ENCODE measurements around the gene PRR30.
A peak's percentile ranks its signal among the peaks of the same experiment; 100 is the strongest.

Gene PRR30

DNA sequence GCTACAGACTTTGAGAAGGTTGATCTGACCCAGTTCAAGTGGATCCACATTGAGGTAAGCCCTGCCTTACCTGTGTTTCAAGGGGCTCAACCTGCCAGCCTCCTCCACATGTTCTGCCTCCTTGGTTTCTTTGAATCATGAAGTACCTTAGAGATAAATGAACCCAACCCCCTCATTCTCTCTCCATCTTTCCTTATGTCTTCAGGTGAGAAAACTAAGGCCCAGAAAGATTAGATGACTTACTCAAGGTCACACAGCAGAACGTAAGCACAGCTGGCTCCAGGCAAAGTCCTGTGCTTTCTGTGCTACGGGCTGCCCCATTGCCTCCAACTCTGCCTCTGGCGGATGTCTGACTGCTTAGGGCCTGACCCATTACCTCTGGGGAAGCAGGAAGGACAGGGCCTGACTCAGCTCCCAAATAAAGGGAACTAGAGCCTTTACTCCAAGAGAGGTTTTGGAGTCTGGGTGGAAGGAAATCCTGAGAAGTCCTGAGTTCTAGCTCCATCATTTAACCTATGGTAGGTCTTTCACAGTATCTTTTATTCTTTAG is 42.4 kb downstream of the PRR30 start:
- DNase-seq, result no peak

DNA sequence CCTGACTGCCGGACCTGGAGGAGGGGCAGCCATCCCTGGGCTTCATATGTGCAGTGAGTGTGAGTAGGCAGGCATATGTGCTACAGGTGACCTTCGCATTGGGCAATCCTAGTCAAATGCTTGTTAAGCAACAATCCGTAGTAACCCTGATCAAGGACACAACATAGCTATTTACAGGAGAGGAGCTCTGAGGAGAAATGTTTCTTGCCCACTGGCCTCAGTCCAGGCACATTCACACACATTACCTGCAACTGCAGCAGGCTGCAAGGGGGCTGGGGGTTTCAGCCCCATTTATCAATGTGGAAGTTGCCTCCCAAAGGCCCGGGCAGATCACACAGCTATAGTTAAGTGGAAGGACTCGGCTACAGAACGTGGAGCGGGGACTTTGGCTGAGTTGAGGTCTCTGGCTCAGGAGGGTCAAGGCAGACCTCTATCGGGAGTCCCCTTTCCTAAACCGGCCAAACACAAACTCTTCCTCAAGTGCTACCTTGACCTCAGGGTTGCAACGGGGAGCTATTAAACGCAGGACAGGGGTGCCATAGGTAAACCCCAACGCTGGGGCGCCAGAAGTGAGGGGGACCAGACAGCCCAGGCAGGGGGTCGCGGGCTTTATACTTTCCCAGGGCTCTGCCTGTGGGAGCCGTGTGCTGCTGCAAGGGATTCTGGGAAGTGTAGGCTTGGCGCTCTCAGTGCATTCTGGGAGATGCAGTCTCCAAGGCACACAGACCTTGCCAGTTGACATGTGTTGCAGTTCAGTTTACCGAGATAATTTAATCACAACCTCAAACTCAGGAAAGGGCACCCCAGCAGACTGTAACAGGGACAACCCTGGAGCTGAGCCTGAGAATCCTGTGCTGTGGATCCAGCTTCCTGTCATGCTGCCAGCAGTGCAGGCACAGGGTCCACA is 43.2 kb downstream of the PRR30 start:
- DNase-seq, result peak in 2 of 5 experiments; percentile 15 to 75

DNA sequence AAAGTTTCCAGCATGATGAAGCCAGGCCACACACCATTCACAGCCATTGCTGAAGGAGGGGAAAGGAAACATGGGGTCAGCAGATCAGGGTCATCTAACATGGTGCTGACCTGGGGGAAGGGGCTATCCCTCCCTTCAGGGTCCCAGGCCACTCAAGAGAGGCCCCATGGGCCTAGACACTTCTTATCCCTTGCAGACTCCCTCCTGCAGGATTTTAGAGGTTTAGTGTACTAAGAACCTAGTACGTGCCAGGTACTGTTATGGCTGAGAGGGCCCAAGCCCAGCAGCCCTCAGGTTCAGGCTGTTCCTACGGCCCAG is 43.8 kb downstream of the PRR30 start:
- no peak for DNase-seq

DNA sequence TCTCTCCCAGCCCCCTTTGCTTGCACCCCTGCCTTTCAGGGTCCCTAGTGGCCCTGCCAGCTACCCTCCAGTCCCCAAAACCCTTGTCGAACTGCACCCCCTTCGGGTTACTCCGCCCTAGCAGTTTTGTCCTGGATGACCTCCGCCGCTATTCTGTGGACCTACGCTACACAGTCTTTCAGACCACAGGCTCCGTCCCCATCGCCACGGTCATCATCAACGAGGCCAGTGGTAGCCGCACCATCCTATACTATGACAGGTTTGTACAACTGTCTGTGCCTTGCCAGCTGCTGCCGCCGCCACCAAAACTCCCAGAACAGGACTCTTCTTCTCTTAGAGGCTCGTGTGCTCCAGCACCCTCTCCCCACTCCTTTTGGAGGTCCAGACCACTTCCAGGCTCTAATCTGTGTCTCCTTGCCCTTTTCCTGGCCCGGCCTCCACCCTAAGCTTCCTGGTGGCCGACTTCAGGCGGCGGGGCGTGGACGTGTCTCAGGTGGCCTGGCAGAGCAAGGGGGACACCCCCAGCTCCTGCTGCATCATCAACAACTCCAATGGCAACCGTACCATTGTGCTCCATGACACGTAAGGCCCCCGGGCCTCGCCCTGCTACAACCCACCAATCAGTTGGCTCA is 44.7 kb downstream of the PRR30 start:
- no peak for DNase-seq

DNA sequence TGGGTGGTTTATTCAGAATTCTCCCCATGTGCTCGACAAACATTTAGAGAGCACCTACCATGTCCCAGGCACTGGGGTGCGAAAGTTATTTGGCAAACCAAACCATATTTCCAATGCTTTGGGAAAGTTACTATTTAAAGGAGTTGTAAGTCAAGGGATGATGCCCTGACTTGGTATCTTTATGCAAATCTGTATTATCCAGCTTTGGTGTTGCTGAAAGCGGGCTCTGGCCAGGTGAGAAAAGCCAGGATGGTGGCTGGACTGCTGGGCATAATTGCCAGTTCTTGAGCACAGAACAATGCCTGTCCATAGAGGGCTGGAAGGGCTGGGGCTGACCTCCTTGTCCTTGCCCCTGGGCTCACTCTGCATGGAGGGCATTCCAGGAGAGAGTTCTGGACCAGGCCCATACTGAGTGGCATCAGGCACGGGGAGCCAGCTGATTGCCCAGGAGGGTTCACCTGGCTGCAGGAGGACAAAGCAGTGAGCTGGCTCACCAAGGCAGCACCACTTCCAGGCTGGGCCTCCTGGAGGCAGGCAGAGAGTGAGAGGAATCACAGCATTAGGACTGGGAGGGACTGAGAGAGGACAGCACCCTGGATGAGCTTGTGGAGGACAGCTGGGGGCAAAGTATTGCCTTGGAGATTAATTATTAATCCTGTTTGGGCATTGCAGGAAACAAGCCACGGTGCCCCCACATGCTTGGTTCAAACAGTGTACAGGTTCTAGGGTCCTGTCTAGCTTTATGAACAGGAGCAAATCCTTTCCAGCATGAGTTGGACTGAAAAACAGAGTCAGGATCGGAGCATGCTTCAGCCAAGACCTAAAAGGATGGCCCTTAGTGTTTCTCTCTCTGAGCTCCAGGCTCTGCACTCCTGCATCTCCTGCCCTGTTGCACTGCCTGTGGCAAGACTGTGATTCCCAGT is 45.5 kb downstream of the PRR30 start:
- DNase-seq, result no peak

DNA sequence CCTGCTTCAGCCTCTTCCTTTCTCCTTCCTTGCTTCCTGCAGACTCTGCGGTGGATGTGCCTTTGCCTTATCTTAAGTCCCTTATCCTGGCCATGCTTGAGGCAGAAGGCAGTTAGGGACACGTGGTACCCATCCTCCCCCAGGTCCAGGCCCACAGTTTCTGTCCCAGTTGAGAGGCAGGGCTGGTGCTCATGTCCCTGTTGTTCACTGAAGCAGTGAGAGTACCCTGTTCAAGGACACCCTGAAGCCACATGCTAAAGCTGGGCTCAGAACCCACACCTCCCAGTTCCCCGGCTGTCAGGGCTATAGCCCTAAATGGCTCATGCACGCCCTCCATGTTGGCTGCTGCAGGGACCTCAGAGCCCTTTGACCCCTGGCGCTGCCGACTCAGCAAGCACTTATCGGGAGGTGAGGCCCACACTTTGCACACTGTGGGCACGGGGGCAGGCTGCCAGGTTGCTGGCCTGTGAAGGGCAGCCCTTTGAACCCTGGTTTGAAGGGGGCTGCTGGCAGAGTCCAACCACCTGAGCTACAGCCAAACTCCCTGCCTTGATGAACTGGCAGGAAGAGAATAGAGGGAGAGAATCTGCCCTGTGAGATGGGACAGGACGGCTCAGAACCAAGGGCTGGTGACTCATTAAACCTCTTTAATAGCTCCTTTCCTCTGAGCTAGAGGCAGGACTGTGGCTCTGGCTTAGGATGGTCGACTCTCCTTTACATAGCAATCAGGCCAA is 46.3 kb downstream of the PRR30 start:
- no peak for DNase-seq

DNA sequence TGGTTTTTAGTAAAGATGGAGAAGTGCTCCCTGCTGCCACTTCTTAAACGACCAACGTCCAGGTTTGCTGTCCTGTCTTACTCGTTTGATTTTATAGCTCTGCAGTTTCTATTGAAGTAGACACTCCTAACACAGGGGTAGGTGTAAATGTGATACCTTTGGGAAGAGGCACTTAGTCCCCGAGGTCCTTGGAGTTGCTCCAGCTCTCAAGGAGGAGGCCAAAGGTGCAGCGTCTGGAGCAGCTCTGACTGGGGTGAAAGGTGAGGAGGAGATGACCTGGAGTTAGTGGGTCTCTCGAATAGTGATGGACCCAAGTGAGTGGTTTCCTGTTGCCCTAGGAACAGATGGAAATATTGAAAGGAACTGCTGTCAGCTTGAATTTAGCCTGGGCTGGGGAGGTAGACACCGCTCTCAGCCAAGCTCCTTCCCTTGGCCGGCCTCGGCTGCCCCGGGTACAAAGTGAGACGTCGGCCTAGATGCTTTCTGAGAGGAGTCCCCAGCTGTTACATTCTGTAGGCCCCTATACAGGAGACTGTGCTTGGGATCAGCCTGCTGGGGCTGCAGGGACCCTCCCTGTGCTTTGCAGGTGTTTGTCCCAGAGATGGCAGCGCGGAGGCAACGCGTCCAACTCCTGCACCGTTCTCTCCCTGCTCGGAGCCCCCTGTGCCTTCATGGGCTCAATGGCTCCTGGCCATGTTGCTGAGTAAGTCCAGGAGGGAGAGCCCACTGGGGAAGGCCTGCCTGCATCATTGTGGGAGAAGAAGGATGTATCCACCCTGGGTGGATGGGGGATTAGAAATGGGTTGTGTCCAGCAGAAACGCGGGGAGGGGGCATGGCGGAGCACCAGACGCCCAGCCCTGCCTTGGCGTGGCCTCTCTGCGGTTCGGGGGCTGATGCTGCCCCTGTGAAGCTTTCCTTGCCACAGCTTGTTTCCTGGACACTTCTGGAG is 47.2 kb downstream of the PRR30 start:
- DNase-seq, result no peak

DNA sequence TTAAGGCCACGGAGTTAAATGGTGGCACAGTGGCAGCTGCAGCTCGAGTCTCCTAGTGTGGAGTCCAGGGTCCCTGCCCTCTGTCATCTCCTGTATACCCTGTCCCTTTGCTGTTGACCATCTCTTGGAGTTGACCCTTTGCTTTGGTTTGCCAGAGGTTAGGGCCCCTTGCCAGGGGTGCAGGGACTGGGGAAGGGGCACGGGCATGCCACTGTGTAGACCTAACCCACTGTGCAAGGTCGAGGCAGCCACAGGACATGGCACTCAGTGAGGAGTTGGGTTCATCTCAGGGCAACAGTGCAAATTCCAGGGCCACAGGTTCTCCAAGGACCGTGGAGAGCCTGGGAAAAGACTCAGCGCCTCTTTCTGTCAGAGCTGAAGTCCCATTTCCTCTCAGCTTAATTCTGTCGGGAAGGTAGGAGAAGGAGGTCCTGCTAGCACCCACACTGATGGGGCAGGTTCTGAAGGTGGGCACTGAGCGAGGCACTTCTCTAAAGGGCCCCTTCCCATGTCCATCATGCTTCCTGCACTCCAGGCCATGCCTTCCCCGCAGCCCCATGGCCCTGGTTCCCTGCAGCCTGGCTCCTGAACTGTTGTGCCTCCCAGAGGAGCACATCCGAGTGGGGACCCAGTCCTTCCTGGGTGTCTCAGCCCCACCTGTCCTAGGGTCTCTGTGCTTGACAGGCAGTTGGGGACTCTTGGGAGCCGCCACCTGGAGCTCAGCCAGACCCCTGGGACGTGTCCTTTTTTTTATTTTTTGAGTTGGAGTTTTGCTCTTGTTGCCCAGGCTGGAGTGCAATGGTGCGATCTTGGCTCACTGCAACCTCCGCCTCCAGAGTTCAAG is 49.9 kb downstream of the PRR30 start:
- DNase-seq, result no peak

DNA sequence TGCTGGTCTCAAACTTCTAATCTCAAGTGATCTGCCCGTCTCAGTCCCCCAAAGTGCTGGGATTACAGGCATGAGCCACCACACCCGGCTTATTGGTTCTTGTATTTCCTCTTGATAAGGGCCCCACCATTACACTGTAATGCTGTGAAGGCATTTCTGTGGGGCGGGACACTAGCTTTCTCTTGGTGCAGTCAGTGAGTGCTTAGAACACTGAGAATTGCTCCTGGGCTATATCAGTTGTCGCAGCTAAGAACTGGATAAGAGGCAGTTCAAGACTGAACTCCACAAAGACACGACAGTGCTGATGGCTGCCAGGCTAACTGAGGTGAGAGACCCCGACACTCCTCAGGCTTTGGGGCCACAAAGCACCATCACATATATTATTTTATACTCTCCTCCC is 50.6 kb downstream of the PRR30 start:
- DNase-seq, result no peak

DNA sequence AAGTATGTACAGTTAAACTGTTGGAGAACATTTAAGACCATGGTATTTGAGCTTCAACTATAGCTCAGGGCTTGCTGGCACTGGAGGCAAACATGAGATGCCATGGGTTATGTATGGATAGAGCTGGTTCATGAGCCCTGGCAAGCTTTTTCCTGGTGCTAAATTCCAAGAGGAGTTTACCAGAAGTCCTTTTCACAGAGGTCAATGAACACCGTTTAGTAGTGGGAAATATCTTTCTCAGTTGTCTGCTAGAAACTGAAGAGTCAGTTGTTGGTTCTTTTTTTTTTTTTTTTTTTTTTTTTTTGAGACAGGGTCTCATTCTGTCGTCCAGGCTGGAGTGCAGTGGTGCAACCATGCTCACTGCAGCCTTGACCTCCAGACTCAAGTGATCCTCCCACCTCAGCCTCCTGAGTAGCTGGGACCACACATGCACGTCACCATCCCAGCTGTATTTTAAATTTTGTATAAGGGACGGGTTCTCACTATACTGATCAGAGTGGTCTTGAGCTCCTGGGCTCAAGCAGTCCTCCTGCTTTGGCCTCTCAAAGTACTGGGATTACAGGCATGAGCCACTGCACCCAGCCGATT is 51.3 kb downstream of the PRR30 start:
- DNase-seq, result no peak
